Measurements from ENCODE around the gene OSGEP.

OSGEP gene

GRCh38 chr14:20434701-20435581 is 19.7 kb downstream of the OSGEP start:
- DNase-seq (ENCODE audit: low spot score): peak; percentile 81

GRCh38 chr14:20429801-20430669 is 24.6 kb downstream of the OSGEP start:
- peak; percentile 59 for DNase-seq (ENCODE audit: low spot score)

GRCh38 chr14:20428802-20429201 is 25.8 kb downstream of the OSGEP start:
- DNase-seq (ENCODE audit: low spot score): no peak

GRCh38 chr14:20428010-20428365 is 26.6 kb downstream of the OSGEP start:
- no peak for DNase-seq (ENCODE audit: low spot score)

- DNase-seq (ENCODE audit: low spot score): peak; percentile 54
Observed at GRCh38 chr14:20427231-20428009, 27.2 kb downstream of the OSGEP start.

- DNase-seq (ENCODE audit: low spot score): no peak
Observed at GRCh38 chr14:20424851-20425250, 29.8 kb downstream of the OSGEP start.

GRCh38 chr14:20422886-20423285 is 31.7 kb downstream of the OSGEP start:
- no peak for DNase-seq (ENCODE audit: low spot score)

- no peak for DNase-seq (ENCODE audit: low spot score)
Observed at GRCh38 chr14:20421267-20421666, 33.3 kb downstream of the OSGEP start.

- DNase-seq (ENCODE audit: low spot score): no peak
Observed at GRCh38 chr14:20419419-20419818, 35.2 kb downstream of the OSGEP start.

GRCh38 chr14:20418501-20418909 is 36.1 kb downstream of the OSGEP start:
- DNase-seq (ENCODE audit: low spot score): no peak

GRCh38 chr14:20417250-20418186 is 37.1 kb downstream of the OSGEP start:
- DNase-seq (ENCODE audit: low spot score): no peak

GRCh38 chr14:20416223-20416622 is 38.4 kb downstream of the OSGEP start:
- DNase-seq (ENCODE audit: low spot score): no peak

GRCh38 chr14:20415782-20416206 is 38.8 kb downstream of the OSGEP start:
- peak; percentile 66 for DNase-seq (ENCODE audit: low spot score)

- DNase-seq (ENCODE audit: low spot score): peak; percentile 49
Observed at GRCh38 chr14:20413744-20414082, 40.9 kb downstream of the OSGEP start.

- DNase-seq (ENCODE audit: low spot score): peak; percentile 84
Observed at GRCh38 chr14:20412876-20413743, 41.5 kb downstream of the OSGEP start, which contains the start of gene TEP1. TSS of gene TEP1 (minus strand) at chr14:20413501. CDS start at chr14:20408439, 5,062 bp downstream.

GRCh38 chr14:20412411-20412810 is 42.2 kb downstream of the OSGEP start:
- no peak for DNase-seq (ENCODE audit: low spot score)

GRCh38 chr14:20409226-20409625 is 45.4 kb downstream of the OSGEP start:
- DNase-seq (ENCODE audit: low spot score): no peak

GRCh38 chr14:20403521-20403920 is 51.1 kb downstream of the OSGEP start:
- DNase-seq (ENCODE audit: low spot score): no peak

GRCh38 chr14:20400965-20401593 is 53.5 kb downstream of the OSGEP start:
- no peak for DNase-seq (ENCODE audit: low spot score)

- DNase-seq (ENCODE audit: low spot score): no peak
Observed at GRCh38 chr14:20400589-20400964, 54.0 kb downstream of the OSGEP start.

Measured in Ammon's horn (tissue), 1 donor.